Activated CD8-positive, alpha-beta memory T cell treated with anti-CD3 and anti-CD28 coated beads, Interleukin-2, amount 50 U/mL, for 24 hours (primary cell): ENCODE measurements around the gene RNF227.
"Not testable (repeated sequence)": the region's sequence is repeated elsewhere in the genome, so short reads cannot be mapped to it uniquely, and the experiment has no call there.

ENCODE experiments used
- DNase-seq: peaks from one replicate; pipeline ENCODE4 v3.0.0-alpha.2; 2020; ENCODE audit errors: extremely low read depth

RNF227 gene

DNA sequence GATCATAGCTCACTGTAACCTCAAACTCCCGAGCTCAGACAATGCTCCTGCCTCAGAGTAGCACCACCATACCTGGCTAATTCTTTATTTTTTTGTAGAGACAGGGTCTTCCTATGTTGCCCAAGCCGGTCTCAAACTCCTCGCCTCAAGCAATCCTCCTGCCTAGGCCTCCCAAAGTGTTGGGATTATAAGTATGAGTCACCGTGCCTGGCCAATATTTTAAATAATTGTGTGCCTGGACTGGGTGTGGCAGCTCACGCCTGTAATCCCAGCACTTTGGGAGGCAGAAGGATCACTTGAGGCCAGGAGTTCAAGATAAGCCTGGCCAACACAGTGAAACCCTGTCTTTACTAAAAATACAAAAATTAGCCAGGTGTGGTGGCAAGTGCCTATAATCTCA is 51.7 kb downstream of the RNF227 start:
- not testable (repeated sequence) for DNase-seq
